PC-9 (cell line): ENCODE data around the gene ZNF35.

Experiments used
- CTCF ChIP-seq: fragments of 200-600 bp; sonication (generic); conservative IDR thresholded peaks from 2 replicates; pipeline ENCODE4 v1.6.1; 2017; ENCODE audit warnings: mixed run types, antibody characterized with exemption, mild to moderate bottlenecking, moderate library complexity
- EZH2 ChIP-seq: fragments of 200-600 bp; sonication (generic); IDR thresholded peaks from 2 replicates; pipeline ENCODE4 v1.8.0; 2017; ENCODE audit warnings: antibody characterized with exemption, low read depth

DNA sequence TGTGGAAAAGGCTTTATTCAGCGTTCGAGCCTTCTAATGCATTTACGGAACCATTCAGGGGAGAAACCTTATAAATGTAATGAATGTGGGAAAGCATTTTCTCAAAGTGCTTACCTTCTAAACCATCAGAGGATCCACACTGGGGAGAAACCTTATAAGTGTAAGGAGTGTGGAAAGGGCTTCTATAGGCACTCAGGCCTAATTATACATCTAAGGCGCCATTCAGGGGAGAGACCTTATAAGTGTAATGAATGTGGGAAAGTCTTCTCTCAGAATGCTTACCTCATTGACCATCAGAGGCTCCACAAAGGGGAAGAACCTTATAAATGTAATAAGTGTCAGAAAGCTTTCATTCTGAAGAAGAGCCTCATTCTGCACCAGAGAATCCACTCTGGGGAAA lies 6.2 kb upstream of the ZNF35 start:
- no peak for TF ChIP-seq EZH2
- no peak for TF ChIP-seq CTCF
